NCI-H146 treated with DMSO at 0.1 percent for 48 hours (cell line): ENCODE results near the gene PLG.
"Not testable (repeated sequence)": the region's sequence is repeated elsewhere in the genome, so short reads cannot be mapped to it uniquely, and the experiment has no call there.

Experiments
- DNase-seq: peaks from one replicate; lab custom pipeline; 2025; ENCODE audit not compliant: unreplicated experiment; lab: John Stamatoyannopoulos, UW

Gene PLG

DNA sequence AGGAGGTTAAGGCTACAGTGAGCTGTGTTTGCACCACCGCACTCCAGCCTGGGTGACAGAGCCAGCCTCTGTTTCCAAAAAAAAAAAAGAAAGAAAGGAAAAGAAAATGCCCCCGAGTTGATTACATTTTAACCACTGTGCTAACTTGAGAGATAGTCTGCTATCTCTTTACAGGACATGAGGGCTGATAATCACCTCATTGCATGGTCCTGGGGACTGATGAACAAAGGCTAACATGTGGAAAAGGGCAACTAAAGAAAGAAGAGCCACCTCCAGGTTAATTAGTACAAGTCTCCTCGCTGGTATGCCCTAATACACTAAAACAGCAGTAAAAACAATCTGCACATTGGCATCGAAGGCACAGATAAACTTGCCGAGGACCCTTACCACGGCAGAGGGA, 4.2 kb upstream of the PLG start:
- DNase-seq, result no peak

DNA sequence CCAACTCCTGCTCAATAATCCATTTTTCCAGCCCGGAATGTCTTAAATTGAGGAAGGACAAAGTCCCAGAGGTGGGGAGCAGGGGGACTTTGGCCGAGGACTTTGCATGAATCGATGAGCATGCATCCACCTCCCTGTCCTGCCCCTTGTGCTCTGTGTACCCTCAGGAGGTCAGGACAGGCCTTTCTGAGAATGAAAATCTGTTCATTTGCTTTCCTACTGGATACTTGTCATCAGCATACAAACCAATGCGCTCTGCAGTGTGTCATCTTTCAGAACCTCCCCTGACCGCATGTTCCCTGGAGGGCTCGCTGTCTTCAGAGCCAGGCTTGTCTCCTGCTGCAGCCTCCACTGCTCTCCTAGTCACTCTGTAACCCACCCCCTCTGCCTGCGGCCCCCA, 2.6 kb downstream of the PLG start:
- not testable (repeated sequence) for DNase-seq

DNA sequence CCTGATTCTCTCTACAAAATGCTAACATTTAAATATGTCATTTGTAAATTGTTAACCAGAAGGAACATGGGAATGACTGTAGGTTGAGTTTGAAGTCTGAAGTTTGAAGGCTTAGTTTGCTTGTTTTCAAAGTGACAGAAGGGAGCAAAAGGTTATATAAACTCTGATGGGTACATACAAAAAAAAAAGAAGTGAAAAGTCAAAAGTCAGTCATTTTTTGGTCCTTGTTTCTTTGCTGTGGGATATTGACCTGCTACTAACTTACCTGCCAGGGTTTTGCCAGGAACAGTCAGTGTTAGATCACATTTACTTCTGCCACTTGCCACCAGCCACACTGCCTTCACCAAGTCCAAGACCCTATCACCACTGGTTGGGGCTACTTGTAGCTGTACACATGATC, 6.9 kb downstream of the PLG start:
- not testable (repeated sequence) for DNase-seq

DNA sequence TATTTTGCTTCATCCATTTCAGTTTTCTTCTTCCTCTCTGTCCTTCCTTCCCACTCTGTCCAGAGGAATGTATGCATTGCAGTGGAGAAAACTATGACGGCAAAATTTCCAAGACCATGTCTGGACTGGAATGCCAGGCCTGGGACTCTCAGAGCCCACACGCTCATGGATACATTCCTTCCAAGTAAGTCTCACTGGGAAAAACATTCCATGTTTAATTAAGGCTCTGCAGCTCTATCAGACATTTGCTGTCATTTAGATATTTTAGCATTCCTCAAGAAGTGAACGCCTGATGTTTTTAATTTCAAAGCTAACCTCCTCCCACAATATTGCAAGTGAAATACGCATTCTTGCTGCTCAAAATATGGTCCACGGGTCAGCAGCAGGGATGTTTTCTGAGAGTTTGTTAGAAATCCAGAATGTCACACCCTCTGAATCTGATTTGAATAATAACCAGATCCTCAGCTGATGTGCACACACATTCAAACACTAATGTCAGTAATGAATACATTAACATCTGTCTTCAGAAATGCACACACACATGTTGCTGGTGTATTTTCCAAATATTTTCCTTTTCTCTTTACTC, 12.8 kb downstream of the PLG start:
- DNase-seq, result no peak

DNA sequence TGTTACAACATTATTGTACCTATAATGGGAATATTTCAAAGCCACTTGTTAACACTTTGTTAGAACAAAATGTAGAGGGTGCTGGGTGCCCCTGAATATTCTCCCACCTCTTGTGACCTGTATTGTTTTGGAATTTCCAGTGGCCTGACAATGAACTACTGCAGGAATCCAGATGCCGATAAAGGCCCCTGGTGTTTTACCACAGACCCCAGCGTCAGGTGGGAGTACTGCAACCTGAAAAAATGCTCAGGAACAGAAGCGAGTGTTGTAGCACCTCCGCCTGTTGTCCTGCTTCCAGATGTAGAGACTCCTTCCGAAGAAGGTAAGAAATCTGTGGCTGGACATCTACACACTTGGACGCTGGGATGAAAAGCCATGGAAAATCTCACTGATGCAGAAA, 28.9 kb downstream of the PLG start:
- DNase-seq, result no peak

DNA sequence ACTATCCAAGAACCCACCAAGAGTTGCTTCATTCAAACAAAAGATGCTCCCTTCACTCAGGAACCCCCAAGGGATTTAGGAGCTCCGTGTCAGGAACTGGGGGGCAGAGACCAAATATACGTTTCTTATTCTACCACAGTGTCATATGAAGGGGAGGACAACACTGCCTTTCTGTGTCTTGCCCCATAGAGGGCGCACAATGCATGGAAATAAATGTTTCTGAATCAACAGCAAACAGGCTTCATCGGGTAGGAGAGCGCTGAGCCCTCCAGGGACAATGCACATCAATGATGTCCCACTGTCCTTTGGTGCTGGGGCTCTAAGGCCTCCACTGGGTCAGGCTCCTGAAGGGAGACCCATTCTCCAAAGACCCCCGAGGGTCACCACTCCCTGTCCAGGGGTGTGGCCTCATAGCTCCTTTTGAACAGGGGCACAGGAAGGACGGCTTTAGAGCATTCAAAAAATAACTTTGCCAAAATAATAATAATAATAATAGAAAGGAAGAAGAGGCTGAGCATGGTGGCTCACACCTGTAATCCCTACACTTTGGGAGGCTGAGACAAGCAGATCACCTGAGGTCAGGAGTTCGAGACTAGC, 31.1 kb downstream of the PLG start:
- peak; percentile 43 for DNase-seq

DNA sequence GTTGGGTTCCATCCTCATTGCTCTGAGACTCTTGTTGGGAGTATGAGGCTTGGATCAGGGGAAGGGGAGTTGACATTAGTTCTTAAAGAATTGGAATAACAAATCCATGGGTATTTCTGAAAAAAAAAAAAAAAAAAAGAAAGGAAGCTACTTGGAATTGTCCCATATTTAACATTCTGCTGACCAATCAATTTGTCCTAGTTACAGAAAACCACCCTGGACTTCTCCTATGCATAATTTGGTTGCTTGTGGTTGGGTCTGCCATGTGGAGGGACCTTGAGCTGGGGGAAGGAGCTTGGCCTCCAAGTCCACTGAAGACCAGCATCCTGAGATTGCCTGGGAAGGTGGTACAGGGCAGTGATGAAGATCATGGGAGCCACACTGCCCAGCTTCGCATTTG, 32.6 kb downstream of the PLG start:
- DNase-seq, result no peak

DNA sequence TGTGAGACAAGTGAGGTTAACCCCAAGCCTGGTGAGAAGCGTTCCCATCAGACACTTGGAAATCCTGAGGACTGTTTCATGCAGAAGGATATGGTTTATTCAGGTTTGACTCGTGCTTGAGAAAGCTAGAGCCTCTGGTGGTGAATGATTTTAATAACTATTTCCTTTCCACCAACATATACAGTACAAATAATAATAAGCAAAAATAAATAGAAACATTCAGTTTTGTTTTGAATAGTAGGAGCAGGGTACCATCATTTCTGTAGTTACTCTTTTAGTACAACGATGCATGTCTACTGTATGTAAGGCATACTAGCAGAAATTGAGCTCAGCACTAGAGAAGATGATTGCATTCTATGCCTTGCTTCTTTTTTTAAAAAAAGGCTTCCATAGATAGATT, 33.5 kb downstream of the PLG start:
- no peak for DNase-seq

DNA sequence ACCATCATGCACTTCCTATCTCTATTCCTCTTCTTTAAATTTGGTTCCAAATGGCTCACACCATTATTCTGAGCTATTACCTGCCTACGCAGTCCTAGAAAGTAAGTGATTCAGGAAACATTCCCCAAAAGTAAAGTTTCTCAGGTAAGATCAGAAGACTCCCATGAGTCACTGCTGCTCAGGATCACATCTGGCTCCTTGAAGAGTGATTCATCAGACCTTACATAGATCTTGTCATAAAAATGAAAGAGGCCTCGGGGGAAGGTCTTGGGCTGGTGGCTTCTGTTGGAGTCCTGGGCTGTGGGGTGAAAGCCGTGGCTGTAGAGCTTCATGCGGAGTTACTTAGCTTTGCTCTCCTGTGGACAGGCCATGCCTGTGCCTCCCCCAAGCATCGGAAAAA, 35.9 kb downstream of the PLG start:
- DNase-seq, result no peak

DNA sequence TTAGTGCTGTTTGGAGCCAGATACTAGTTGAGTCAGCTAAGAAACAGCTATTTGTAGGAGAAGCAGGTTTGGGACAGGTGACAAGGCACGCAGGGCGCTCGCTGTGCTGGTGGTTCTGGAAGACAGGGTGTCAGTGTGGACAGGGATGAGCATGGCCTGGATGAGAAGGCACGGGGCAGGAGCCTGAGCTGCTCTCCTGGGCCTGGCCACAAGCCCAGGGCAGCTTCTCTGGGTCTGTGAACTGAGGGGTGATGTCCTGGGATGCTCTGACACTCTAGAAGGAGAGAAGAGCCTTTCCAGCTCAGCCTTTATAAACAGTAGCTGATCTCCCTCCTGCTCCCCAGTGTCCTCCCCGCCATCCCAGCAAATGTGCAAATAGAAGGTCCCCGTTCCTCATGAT, 37.9 kb downstream of the PLG start:
- no peak for DNase-seq

DNA sequence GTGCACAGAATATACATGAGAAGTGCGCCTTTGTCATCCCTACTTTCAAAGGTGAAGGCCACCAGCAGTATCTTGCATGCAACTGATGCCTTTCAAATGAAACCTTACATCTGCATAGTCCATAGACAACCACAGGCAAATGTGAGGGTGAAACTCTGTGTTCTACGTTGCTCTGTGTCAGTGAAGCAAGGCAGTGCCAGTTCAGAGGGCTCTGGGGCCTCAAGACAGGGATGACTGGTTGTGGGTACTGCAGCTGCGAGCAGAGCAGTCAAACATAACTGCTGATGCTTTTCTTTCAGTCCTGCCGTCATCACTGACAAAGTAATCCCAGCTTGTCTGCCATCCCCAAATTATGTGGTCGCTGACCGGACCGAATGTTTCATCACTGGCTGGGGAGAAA, 39.0 kb downstream of the PLG start:
- DNase-seq, result not testable (repeated sequence)

DNA sequence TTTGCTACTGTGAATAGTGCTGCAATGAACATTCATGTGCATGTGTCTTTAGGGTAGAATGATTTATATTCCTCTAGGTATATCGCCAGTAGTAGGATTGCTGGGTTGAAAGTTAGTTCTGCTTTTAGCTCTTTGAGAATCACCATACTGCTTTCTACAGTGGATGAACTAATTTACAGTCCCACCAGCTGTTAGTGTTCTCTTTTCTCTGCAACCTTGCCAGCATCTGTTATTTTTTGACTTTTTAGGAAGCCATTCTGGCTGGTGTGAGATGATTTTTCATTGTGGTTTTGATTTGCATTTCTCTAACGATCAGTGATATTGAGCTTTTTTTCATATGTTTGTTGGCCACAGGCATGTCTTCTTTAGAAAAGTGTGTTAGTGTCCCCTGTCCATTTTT, 40.0 kb downstream of the PLG start:
- DNase-seq, result no peak

DNA sequence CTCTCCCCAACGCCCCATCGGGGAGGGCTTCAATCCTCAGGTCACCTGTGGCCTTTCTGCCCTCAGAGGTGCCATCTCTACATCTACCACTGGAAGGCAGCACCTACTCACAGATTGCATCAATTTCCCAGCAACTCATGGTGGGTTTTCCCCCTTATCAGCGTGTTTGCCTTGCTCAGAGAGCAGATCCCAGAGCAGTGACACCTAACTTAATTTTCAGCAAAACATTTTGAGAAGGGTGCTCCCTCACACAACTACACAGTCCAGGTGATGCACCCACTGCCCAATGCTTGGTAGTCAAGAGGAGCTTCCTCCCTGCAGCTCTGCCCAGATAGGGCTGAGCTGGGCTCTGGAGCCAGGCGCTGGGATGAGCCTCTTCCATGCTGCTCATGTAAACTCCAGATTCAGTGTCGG, 48.2 kb downstream of the PLG start:
- DNase-seq, result no peak

DNA sequence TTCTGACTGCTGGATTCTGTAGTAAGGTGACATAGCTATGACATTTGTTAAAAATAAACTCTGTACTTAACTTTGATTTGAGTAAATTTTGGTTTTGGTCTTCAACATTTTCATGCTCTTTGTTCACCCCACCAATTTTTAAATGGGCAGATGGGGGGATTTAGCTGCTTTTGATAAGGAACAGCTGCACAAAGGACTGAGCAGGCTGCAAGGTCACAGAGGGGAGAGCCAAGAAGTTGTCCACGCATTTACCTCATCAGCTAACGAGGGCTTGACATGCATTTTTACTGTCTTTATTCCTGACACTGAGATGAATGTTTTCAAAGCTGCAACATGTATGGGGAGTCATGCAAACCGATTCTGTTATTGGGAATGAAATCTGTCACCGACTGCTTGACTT, 51.2 kb downstream of the PLG start:
- DNase-seq, result not testable (repeated sequence)

DNA sequence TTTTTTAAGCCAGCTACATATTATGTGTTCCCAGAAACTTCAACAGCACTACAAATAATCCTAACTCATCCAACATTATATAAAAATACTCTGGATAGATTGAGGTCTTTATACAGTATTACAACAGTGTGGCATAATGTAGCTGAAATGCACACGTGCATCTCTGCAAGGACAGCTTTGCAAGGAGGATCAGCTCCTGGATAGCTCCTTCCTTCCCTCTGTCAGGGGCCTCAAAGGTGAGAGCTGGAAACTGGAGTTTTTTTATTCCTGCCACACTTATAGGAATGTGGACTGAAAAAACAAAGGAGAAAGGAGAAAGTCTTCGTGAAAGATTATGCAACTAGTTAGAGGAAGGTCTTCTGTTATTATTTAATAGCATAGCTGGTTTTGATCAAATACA, 53.1 kb downstream of the PLG start:
- DNase-seq, result no peak

DNA sequence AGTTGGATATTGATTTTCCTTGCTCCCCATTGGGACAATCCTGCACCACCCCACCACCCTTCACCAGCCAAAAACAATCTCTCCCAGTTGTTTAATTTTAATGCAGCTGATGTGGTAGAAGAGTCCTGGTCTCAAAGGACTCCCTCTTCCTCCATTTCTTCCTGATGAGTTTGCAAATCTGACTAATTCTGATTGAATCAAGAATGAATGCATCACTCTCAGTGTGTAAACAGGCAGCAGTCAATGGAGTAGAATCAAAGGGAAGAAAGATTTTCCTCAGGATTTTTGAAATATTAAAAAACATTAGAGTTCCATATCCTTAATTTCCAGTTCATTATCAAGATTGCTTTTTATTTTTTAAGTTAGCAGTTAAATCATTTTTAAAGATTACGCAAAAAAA, 54.0 kb downstream of the PLG start:
- DNase-seq, result no peak

DNA sequence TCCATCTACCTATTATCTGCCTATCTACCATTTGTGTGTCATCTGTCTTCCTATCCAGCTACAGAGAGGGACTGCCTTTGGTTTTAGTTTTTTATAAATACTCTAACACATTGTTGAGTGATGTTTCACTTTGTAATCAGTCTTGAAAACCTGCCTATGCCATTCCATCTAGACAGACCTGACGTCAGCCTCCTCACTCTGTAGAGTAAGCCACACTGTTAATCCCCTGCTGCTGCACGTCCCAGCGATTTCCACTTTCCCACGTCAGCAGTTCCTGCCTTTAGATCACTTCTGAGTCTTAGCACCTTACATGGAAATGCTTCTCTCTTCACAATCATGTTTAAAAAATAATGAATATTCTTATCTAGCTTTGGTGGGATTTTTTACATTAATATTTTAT, 54.8 kb downstream of the PLG start:
- DNase-seq, result no peak

DNA sequence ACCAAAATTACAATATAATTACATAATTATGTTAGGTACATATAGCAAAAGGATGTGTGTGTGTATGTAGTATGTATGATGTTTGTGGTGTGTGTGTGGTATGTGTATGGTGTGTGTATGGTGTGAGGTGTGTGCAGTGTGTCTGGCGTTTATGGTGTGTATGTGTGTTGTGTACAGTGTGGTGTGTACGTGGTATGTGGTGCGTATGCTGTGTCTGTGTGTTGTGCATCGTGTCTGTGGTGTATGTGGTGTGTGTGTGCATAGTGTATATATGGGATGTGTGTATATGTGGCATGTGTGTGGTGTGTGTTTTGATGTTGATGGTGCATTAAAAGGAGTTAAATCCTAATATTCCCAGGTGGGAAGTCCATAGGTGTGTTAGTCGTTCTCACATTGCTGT, 62.8 kb downstream of the PLG start:
- DNase-seq, result no peak

DNA sequence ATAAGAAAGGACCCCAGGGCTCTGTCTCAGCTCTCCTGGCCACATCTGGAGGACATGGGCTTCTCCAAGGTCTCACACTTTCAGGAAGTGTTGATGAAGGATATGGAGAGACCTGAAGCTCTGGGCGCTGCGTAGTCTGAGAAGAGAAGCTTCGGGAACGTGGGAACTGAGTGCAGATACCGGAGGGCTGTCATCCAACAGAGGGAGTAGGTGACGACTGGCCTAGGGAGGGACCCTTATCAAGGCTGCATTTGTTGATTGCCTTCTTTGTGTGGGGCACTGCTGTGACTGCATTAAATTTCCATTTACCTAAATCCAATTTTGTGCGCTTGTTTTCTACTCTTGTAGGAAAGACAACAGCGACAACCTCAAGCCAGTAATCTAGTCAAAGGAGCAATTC, 63.4 kb downstream of the PLG start:
- DNase-seq, result no peak

DNA sequence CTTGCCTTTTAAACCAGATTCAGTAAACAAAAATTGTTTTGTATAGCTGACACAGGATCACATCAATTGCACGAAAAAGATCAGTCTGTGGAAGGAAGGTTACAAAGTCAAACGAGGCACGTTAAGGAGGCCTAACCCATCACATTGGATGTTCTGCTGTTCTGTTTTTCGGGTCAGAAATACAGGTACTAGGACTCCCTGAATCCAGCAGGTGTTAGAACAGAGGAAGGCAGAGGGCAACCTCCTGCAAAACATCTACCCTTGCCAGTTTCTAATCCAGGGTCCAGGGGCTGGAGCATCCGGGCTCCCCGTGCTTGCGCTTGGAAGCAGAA, 64.6 kb downstream of the PLG start:
- DNase-seq, result no peak

DNA sequence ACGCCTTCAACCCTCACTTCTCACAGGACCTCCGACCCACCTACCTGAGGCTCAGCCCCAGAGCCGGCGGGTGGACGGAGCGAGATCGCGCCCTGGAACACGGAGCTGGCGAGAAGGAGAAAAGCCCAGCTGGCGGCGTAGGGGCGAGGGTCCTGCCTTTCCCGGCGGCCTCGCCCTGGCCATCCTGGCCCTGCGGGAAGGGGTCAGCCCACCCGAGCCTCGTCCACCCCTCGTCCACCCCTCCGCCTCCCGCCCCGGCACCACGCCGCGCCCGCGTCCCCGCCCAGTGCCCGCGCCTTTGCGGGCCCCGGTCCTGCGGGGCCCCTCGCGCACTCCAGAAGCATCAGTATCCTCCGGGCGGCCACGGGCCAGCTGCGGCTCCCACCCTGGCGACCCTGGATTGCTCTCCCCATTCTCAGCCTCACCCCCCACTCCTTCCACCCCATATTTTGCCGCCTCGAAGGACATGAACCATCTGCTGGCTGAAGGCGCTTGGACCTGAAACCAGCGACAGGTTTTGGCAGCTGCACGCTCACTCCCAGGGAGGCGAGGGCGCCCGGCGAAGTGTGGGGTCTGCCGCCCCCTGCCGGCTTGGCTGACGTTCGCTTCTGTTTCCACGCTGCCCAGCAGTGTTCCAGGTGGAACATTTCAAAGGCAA, 65.1 kb downstream of the PLG start:
- peak; percentile 56 for DNase-seq

DNA sequence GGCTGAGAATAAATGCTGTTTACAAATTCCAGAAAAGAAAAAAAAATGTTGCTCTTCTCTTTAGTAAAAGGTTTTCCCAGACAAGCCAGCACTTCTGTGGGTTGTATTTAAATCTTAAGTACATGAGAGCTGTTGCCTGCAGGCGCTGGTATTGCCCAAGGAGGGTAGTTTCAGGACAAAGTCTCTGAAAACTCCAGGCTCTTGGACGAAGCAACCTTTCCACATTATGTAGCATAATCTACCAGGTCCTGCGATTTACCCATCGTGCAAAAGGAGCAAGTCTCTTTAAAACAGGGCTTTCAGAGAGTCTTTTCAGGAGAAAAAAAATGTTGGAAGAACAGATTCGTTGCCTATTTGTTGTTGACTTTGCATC, 65.6 kb downstream of the PLG start:
- no peak for DNase-seq

DNA sequence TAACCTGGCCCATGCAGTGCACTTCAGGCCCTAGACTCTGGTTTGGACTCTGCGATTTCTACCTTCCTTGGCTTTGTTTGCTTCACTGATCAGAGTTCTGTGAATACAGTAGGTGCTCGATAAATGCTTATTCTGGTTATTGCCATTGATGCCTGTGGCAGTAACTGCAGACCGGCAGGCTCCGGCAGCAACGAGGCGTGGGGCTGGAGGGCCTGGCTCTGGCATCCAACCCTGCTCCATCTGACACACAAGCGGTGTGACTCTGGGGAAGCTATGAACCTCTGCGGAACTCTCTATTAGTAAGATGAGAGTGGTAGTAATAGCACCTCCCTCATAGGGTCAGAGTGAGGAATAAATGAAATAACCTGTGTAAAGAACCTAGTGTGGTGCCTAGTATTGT, 66.1 kb downstream of the PLG start:
- DNase-seq, result no peak
